HG03025 (cell line): ENCODE data around the gene ZFHX2.

ENCODE experiments used
- ATAC-seq: cut with Tn5 transposase; IDR thresholded peaks from one replicate; pipeline ENCODE4 v1.9.1; 2021; ENCODE audit warnings: mild to moderate bottlenecking, moderate library complexity; ENCODE audit not compliant: unreplicated experiment, low FRiP score

The ZFHX2 gene

GRCh38 chr14:23481979-23482822, 69.4 kb downstream of the ZFHX2 start:
- no peak for ATAC-seq

DNA sequence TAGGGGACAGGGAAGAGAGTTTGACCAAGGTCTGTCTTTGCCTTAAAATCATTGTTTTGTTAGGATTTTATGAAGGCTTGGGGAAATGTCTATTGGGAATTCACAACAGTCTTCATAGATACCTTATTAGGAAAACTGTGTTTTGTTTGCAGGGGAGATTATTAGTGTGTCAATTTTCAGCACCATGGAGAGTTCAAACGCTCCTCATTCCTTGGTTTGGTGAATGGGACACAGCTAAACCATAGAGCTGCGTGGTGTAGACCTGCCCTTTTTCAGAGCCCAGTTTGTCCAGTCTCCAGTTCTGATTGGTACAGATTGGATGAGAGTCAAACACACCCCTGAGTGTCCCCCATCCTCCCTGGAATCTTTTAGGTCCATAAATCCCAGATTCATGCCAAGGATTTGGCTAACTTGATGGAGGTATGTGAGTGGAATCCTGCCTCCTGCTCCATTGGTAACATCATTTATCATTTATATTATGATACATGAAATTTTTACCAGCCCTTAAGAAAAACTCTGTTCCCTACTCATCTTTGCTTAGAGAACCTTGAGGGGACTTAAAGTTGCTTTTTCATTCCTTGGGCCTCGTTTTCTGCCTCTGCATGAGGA, 70.1 kb downstream of the ZFHX2 start:
- ATAC-seq: no peak

DNA sequence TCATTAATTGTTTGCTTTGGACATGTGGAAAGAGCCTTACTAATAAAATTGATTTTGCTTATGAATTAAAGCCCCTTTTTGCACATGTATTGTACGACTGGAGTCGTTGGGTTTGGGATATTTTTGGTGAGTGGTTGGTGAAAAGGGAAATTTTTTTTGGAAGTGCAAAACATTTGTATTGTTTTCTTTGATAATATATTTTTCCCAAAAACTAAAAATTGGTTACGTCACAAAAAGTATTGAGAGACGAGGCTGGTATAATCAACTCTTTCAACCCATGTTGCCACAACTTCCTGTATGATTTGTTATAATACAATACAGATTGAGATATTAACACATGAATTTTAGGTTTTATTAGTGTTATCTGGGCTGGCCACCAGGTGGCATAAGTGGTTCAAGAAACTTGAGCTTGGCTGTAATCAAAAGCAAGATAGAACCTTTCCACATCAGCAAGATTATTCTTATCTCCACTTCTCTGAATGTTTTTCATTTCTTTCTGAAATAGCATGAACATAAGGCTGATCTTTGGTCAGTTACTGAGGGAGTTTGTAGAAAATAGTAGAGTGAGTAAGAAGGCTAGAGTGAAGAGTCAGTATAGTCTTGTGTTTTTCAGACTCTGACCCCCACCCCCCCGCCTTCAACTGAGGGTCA, 73.3 kb downstream of the ZFHX2 start:
- no peak for ATAC-seq

- no peak for ATAC-seq
Observed at GRCh38 chr14:23470947-23471346, 80.6 kb downstream of the ZFHX2 start.
